HEK293 (cell line): ENCODE results near the gene TSR3.
A peak's percentile ranks its signal among the peaks of the same experiment; 100 is the strongest.

Source experiments
- CTCF ChIA-PET: fragments of 350-600 bp; formaldehyde crosslinking; extraction: SDS; loops from one replicate; lab custom pipeline; 2021; ENCODE audit warnings: antibody characterized with exemption; lab: Yijun Ruan, JAX
- POLR2A ChIA-PET: fragments of 300-600 bp; formaldehyde crosslinking; extraction: SDS; loops from one replicate; lab custom pipeline; 2020; ENCODE audit warnings: antibody characterized with exemption, inconsistent platforms; lab: Yijun Ruan, JAX
- H3K27ac ChIP-seq: fragments of 200-500 bp; sonication (Bioruptor generic); 2 replicates; pipeline ENCODE4 v1.5.1; 2014; ENCODE audit warnings: low read depth, low read length, control low read depth, inconsistent platforms; ENCODE audit errors: extremely low read depth
- H3K36me3 ChIP-seq, 2 experiments: fragments of 200-500 bp in 1 of 2; sonication (Bioruptor generic) in 1 of 2; 1 replicate in 1 of 2; 2 replicates in 1 of 2; pipeline ENCODE4 v1.5.1; 2014 to 2017; ENCODE audit warnings: inconsistent platforms in 2 of 2, low read length in 2 of 2; ENCODE audit not compliant: control insufficient read depth in 2 of 2, insufficient read depth in 1 of 2
- H3K4me1 ChIP-seq: fragments of 200-500 bp; sonication (Bioruptor generic); 2 replicates; pipeline ENCODE4 v1.5.1; 2014; ENCODE audit warnings: mild to moderate bottlenecking, low read length, inconsistent platforms; ENCODE audit not compliant: control insufficient read depth, insufficient read depth
- H3K4me3 ChIP-seq: 2 replicates; pipeline ENCODE4 v1.5.1; 2011; ENCODE audit warnings: low read depth, mild to moderate bottlenecking, control low read depth, low read length, moderate library complexity
- H3K9me3 ChIP-seq: fragments of 200-500 bp; sonication (Bioruptor generic); 2 replicates; pipeline ENCODE4 v1.5.1; 2014; ENCODE audit warnings: low read depth, low read length, inconsistent platforms; ENCODE audit not compliant: control insufficient read depth, insufficient read depth
- GLI4 ChIP-seq: fragments of 450-650 bp; formaldehyde crosslinking; IDR thresholded peaks from 2 replicates; pipeline ENCODE4 v1.5.1; 2016; ENCODE audit warnings: missing biosample characterization, missing genetic modification characterization
- PATZ1 ChIP-seq: fragments of 450-650 bp; formaldehyde crosslinking; IDR thresholded peaks from 2 replicates; pipeline ENCODE4 v1.5.1; 2016; ENCODE audit warnings: missing biosample characterization, missing genetic modification characterization
- SETDB1 ChIP-seq: IDR thresholded peaks from one replicate; pipeline ENCODE4 v1.6.1; 2017; ENCODE audit warnings: mild to moderate bottlenecking, low read length, moderate library complexity, mixed read lengths; ENCODE audit not compliant: insufficient read length
- SP2 ChIP-seq: fragments of 450-650 bp; formaldehyde crosslinking; IDR thresholded peaks from 2 replicates; pipeline ENCODE4 v1.5.1; 2016; ENCODE audit warnings: missing biosample characterization, missing genetic modification characterization
- SP7 ChIP-seq: fragments of 450-650 bp; formaldehyde crosslinking; IDR thresholded peaks from 2 replicates; pipeline ENCODE4 v1.5.1; 2016; ENCODE audit warnings: missing biosample characterization, missing genetic modification characterization
- ZBTB1 ChIP-seq: fragments of 450-650 bp; formaldehyde crosslinking; IDR thresholded peaks from 2 replicates; pipeline ENCODE4 v1.5.1; 2016; ENCODE audit warnings: missing biosample characterization, missing genetic modification characterization
- ZBTB17 ChIP-seq: fragments of 450-650 bp; formaldehyde crosslinking; IDR thresholded peaks from 2 replicates; pipeline ENCODE4 v1.5.1; 2016; ENCODE audit warnings: missing biosample characterization, missing genetic modification characterization
- ZBTB20 ChIP-seq: fragments of 450-650 bp; formaldehyde crosslinking; IDR thresholded peaks from 2 replicates; pipeline ENCODE4 v1.5.1; 2016; ENCODE audit warnings: missing biosample characterization, missing genetic modification characterization
- ZBTB26 ChIP-seq: fragments of 450-650 bp; formaldehyde crosslinking; optimal IDR thresholded peaks from 2 replicates; pipeline ENCODE3; 2016; ENCODE audit warnings: missing biosample characterization, mild to moderate bottlenecking, missing genetic modification characterization
- ZFP3 ChIP-seq: fragments of 450-650 bp; formaldehyde crosslinking; IDR thresholded peaks from 2 replicates; pipeline ENCODE4 v1.5.1; 2016; ENCODE audit warnings: low read depth, missing biosample characterization, missing genetic modification characterization
- ZIC2 ChIP-seq: fragments of 450-650 bp; formaldehyde crosslinking; IDR thresholded peaks from 2 replicates; pipeline ENCODE4 v1.5.1; 2016; ENCODE audit warnings: missing biosample characterization, missing genetic modification characterization
- ZNF138 ChIP-seq: fragments of 450-650 bp; formaldehyde crosslinking; IDR thresholded peaks from 2 replicates; pipeline ENCODE4 v1.5.1; 2016; ENCODE audit warnings: missing biosample characterization, missing genetic modification characterization, borderline replicate concordance
- ZNF184 ChIP-seq: fragments of 450-650 bp; IDR thresholded peaks from 2 replicates; pipeline ENCODE4 v1.5.1; 2018; ENCODE audit warnings: missing biosample characterization, mild to moderate bottlenecking, missing genetic modification characterization
- ZNF221 ChIP-seq: fragments of 450-650 bp; formaldehyde crosslinking; IDR thresholded peaks from 2 replicates; pipeline ENCODE4 v1.5.1; 2017; ENCODE audit warnings: missing biosample characterization, missing genetic modification characterization, borderline replicate concordance
- ZNF391 ChIP-seq: fragments of 450-650 bp; formaldehyde crosslinking; IDR thresholded peaks from 2 replicates; pipeline ENCODE4 v1.5.1; 2016; ENCODE audit warnings: low read depth, missing biosample characterization, missing genetic modification characterization, borderline replicate concordance
- ZNF501 ChIP-seq: fragments of 450-650 bp; formaldehyde crosslinking; IDR thresholded peaks from 2 replicates; pipeline ENCODE4 v1.5.1; 2016; ENCODE audit warnings: missing biosample characterization, missing genetic modification characterization
- ZNF513 ChIP-seq: fragments of 450-650 bp; IDR thresholded peaks from 2 replicates; pipeline ENCODE4 v1.5.1; 2018; ENCODE audit warnings: missing biosample characterization, missing genetic modification characterization
- ZNF518A ChIP-seq: fragments of 450-650 bp; formaldehyde crosslinking; conservative IDR thresholded peaks from 2 replicates; pipeline ENCODE4 v1.5.1; 2016; ENCODE audit warnings: low read depth, missing biosample characterization, missing genetic modification characterization
- ZNF544 ChIP-seq: fragments of 450-650 bp; formaldehyde crosslinking; IDR thresholded peaks from 2 replicates; pipeline ENCODE4 v1.5.0; 2017; ENCODE audit warnings: missing biosample characterization, missing genetic modification characterization
- ZNF549 ChIP-seq: fragments of 450-650 bp; IDR thresholded peaks from 2 replicates; pipeline ENCODE4 v1.5.1; 2018; ENCODE audit warnings: missing biosample characterization, missing genetic modification characterization, mild to moderate bottlenecking, inconsistent platforms, moderate library complexity
- ZNF580 ChIP-seq: fragments of 450-650 bp; formaldehyde crosslinking; IDR thresholded peaks from 2 replicates; pipeline ENCODE4 v1.5.1; 2016; ENCODE audit warnings: missing biosample characterization, missing genetic modification characterization
- ZNF596 ChIP-seq: fragments of 450-650 bp; IDR thresholded peaks from 2 replicates; pipeline ENCODE4 v1.5.0; 2018; ENCODE audit warnings: missing biosample characterization, mild to moderate bottlenecking, missing genetic modification characterization, moderate library complexity
- ZNF623 ChIP-seq: fragments of 450-650 bp; formaldehyde crosslinking; IDR thresholded peaks from 2 replicates; pipeline ENCODE4 v1.5.1; 2016; ENCODE audit warnings: missing biosample characterization, missing genetic modification characterization
- ZNF664 ChIP-seq: fragments of 450-650 bp; formaldehyde crosslinking; IDR thresholded peaks from 2 replicates; pipeline ENCODE4 v1.5.1; 2016; ENCODE audit warnings: missing biosample characterization, missing genetic modification characterization
- ZNF776 ChIP-seq: fragments of 450-650 bp; formaldehyde crosslinking; IDR thresholded peaks from 2 replicates; pipeline ENCODE4 v1.5.0; 2017; ENCODE audit warnings: missing biosample characterization, missing genetic modification characterization, borderline replicate concordance
- TF ChIP-seq, protein P1 (sequence below): fragments of 450-650 bp; formaldehyde crosslinking; IDR thresholded peaks from 2 replicates; pipeline ENCODE4 v1.5.1; 2016; ENCODE audit warnings: missing biosample characterization, missing genetic modification characterization

Gene TSR3

GRCh38 chr16:1337486-1337885, 14.2 kb downstream of the TSR3 start:
- ChIA-PET CTCF (no interaction called here), POLR2A (interaction anchor here (1.4 kb wide), 1 partner anchor 21 kb away, joined by 3 read pairs; no protein-coding TSS in a partner anchor)
- Histone ChIP-seq H3K4me3 (no peak overlapping the region), H3K4me1 (peaks cover 5% of the 10 kb centered on the region; the same call in 1 of the 2 replicates), H3K27ac (no peak overlapping the region), H3K9me3 (no peaks in the 10 kb centered on the region), H3K36me3 (no peaks in the 10 kb centered on the region)
- TF ChIP-seq ZFP3 (no peak), ZNF664 (peak; percentile 77), ZNF596 (tag by site-specific recombination) (no peak), ZNF391 (tag by site-specific recombination) (no peak), ZNF623 (tag by site-specific recombination) (no peak), ZNF138 (tag by site-specific recombination) (no peak), ZBTB17 (tag by site-specific recombination) (0 out of 2 replicates have a peak, but pooled peaks have one; percentile 38), ZNF580 (tag by site-specific recombination) (no peak), PATZ1 (tag by site-specific recombination) (0 out of 2 replicates have a peak, but pooled peaks have one; percentile 6), ZNF184 (no peak), ZNF221 (tag by site-specific recombination) (no peak), ZBTB20 (tag by site-specific recombination) (no peak), ZBTB1 (tag by site-specific recombination) (no peak), SP7 (tag by site-specific recombination) (no peak), ZNF544 (tag by site-specific recombination) (no peak), SP2 (tag by site-specific recombination) (peak; percentile 24; the same call in 1 of the 2 replicates), ZNF518A (no peak), ZNF501 (tag by site-specific recombination) (no peak), SETDB1 (no peak)

DNA sequence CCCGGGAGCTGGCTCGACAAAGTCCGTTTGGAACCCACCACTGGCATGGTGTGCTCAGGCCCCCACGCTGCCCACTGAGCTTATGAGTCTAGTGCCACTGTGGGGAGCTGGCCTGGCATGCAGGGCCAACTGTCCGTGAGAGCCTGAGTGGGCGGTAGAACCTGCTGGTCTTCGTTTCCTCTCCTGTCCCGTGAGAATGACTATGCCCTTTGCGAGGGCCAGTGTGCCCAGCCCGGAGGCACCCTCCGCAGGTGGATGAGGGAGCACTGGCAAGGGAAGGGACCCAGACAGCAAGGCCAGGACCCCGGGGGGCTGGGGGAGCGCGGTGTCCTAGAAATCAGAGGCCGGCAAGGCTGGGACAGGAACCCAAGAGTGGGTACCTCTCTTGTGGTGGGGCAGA, 15.1 kb downstream of the TSR3 start:
- no peaks in the 10 kb centered on the region for H3K36me3 ChIP-seq
- CTCF ChIA-PET: no interaction called here
- H3K9me3 ChIP-seq: no peaks in the 10 kb centered on the region
- POLR2A ChIA-PET: interaction anchor here (1.0 kb wide), 1 partner anchor 10 kb away, joined by 3 read pairs; no protein-coding TSS in a partner anchor
- no peak overlapping the region for H3K27ac ChIP-seq
- H3K4me1 ChIP-seq: peaks cover 2% of the 10 kb centered on the region; the same call in 1 of the 2 replicates
- H3K4me3 ChIP-seq: no peak overlapping the region
- TF ChIP-seq ZNF513 (tag by site-specific recombination) (no peak), ZNF549 (tag by site-specific recombination) (no peak), ZBTB26 (tag by site-specific recombination) (no peak), ZIC2 (tag by site-specific recombination) (peak; percentile 9; the same call in 1 of the 2 replicates), ZNF776 (tag by site-specific recombination) (no peak), GLI4 (tag by site-specific recombination) (no peak)
- TF ChIP-seq, protein P1, sequence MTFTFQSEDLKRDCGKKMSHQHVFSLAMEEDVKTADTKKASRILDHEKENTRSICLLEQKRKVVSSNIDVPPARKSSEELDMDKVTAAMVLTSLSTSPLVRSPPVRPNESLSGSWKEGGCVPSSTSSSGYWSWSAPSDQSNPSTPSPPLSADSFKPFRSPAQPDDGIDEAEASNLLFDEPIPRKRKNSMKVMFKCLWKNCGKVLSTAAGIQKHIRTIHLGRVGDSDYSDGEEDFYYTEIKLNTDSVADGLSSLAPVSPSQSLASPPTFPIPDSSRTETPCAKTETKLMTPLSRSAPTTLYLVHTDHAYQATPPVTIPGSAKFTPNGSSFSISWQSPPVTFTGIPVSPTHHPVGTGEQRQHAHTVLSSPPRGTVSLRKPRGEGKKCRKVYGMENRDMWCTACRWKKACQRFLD: no peak
